ENCODE data around the gene RREB1. TPM values are rescaled to one million over a fixed set of nuclear protein-coding genes. Genes with fewer than 3 reads are reported as not detected.

The RREB1 gene
- total and polyA plus RNA-seq, 2 donors (not counting 3 experiments of a cell fraction or from before 2014, with no cell fraction given): 3.7 to 33.0 TPM

DNA sequence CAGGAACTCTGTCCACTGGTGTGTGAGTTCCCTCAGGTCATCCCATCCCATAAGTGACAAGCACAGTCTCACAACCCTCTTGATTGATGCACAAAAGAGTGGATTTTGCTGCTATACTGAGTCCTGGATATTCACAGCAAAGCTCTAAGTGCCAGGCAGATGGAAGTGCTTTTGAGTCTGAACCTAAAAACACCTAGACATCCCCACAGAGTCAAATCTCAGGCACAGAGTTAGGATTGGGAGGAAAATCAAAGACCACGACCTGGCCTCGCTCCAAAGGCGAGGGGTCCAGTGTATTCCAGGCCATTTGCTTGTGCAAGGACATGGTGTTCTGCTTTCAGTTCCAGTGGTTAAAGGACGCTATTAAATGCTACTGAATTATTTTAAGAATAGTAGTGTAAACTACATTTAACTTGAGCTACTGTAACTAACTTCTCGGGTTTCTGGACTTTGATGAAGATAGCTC lies 56.8 kb downstream of the RREB1 start:
- BruUV-seq (replicated peaks): no TSS peak
- Histone ChIP-seq H3K9me3 (replicated peaks; ENCODE audit: control insufficient read depth, insufficient read depth, low read length) (no peaks in the 10 kb centered on the region), H4K20me1 (replicated peaks; ENCODE audit: control insufficient read depth, extremely low read depth, insufficient read depth, low read length) (peaks cover 13% of the 10 kb centered on the region), H3K9ac (replicated peaks; ENCODE audit: extremely low read depth, insufficient read depth, low read length) (no peak overlapping the region), H3K4me3 (replicated peaks in 1 of 3; ENCODE audit: insufficient read depth in 1 of 3, low read depth in 1 of 3, low read length in 3 of 3) (no peak overlapping the region), H3K36me3 (ENCODE audit: control insufficient read depth in 2 of 2, extremely low read depth in 1 of 2, insufficient read depth in 2 of 2, low read length in 2 of 2) (no peaks in the 10 kb centered on the region), H2AFZ (ENCODE audit: low read depth, low read length) (no peak overlapping the region), H3K27me3 (ENCODE audit: control insufficient read depth in 2 of 2, insufficient read depth in 2 of 2, low read length in 2 of 2) (no peaks in the 10 kb centered on the region), H3K4me1 (ENCODE audit: control insufficient read depth, extremely low read depth, insufficient read depth, low read length) (peaks cover 8% of the 10 kb centered on the region), H3K79me2 (ENCODE audit: control insufficient read depth, insufficient read depth, low read length) (peaks cover 75% of the 10 kb centered on the region), H3K4me2 (ENCODE audit: insufficient read depth, low read length) (no peak overlapping the region), H3K9me1 (replicated peaks; ENCODE audit: control insufficient read depth, extremely low read depth, insufficient read depth, low read length) (no peaks in the 10 kb centered on the region), H3K27ac (ENCODE audit: insufficient read depth, low read depth, low read length) (no peak overlapping the region)
- FAIRE-seq (no peak), DNase-seq (ENCODE audit: low read depth, low spot score) (no peak)
- CTCF ChIA-PET: interaction anchor here (1.2 kb wide), 1 partner anchor 27 kb away, joined by 5 read pairs; no protein-coding TSS in a partner anchor
- dilution Hi-C loops (cut with MboI; ENCODE audit: extremely low pct_ligation_motif_present, low sequenced_read_pairs): no loop called here
- TF ChIP-seq MYC (IDR thresholded peaks at IDR 0.05; ENCODE audit: low read depth, low read length) (no peak), POLR2AphosphoS5 (IDR thresholded peaks at IDR 0.05; ENCODE audit: insufficient read depth, low read depth, low read length) (no peak), POLR2A (IDR thresholded peaks at IDR 0.05; ENCODE audit: low read depth, low read length) (no peak), GATA2 (IDR thresholded peaks at IDR 0.05; ENCODE audit: insufficient read depth, insufficient read length, low read depth, low read length) (no peak), JUN (IDR thresholded peaks at IDR 0.05; ENCODE audit: borderline replicate concordance, insufficient read depth, insufficient read length, low read depth) (no peak), EZH2 (IDR thresholded peaks at IDR 0.05; ENCODE audit: borderline replicate concordance, low read depth, low read length, severe bottlenecking) (no peak), FOS (IDR thresholded peaks at IDR 0.05; ENCODE audit: borderline replicate concordance, insufficient read depth, low read length) (no peak)
- TF ChIP-seq, protein P1, sequence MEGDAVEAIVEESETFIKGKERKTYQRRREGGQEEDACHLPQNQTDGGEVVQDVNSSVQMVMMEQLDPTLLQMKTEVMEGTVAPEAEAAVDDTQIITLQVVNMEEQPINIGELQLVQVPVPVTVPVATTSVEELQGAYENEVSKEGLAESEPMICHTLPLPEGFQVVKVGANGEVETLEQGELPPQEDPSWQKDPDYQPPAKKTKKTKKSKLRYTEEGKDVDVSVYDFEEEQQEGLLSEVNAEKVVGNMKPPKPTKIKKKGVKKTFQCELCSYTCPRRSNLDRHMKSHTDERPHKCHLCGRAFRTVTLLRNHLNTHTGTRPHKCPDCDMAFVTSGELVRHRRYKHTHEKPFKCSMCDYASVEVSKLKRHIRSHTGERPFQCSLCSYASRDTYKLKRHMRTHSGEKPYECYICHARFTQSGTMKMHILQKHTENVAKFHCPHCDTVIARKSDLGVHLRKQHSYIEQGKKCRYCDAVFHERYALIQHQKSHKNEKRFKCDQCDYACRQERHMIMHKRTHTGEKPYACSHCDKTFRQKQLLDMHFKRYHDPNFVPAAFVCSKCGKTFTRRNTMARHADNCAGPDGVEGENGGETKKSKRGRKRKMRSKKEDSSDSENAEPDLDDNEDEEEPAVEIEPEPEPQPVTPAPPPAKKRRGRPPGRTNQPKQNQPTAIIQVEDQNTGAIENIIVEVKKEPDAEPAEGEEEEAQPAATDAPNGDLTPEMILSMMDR (IDR thresholded peaks at IDR 0.05; ENCODE audit: extremely low read depth in 1 of 2, insufficient read depth in 1 of 2, low read depth in 1 of 2, low read length in 2 of 2): no peak
- TF ChIP-seq, protein P2, sequence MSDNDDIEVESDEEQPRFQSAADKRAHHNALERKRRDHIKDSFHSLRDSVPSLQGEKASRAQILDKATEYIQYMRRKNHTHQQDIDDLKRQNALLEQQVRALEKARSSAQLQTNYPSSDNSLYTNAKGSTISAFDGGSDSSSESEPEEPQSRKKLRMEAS (IDR thresholded peaks at IDR 0.05; ENCODE audit: insufficient read depth, insufficient read length): no peak
- intact Hi-C loops (cut with micrococcal nuclease): no loop called here
- POLR2A ChIA-PET: no interaction called here

All from endothelial cell of umbilical vein (primary cell).